22Rv1 (cell line): ENCODE results near the gene DAAM2.

ENCODE experiments used
- H3K27ac ChIP-seq: fragments of 450-650 bp; 2 replicates; pipeline ENCODE4 v1.5.1; 2017
- CTCF ChIP-seq: fragments of 450-650 bp; IDR thresholded peaks from 2 replicates; pipeline ENCODE4 v1.5.1; 2017; ENCODE audit warnings: mild to moderate bottlenecking
- ZFX ChIP-seq: fragments of 450-650 bp; IDR thresholded peaks from 2 replicates; pipeline ENCODE4 v1.6.1; 2017; ENCODE audit warnings: antibody characterized with exemption, borderline replicate concordance

DAAM2 gene

GRCh38 chr6:39941138-39941537 is 149.0 kb downstream of the DAAM2 start:
- TF ChIP-seq ZFX, result no peak
- TF ChIP-seq CTCF, result no peak
- H3K27ac ChIP-seq, result no peak overlapping the region

GRCh38 chr6:39941820-39942219 is 149.6 kb downstream of the DAAM2 start:
- TF ChIP-seq CTCF, result no peak
- no peak for TF ChIP-seq ZFX
- H3K27ac ChIP-seq, result no peak overlapping the region

- no peak overlapping the region for H3K27ac ChIP-seq
- TF ChIP-seq CTCF (no peak), ZFX (no peak)
Observed at GRCh38 chr6:39942903-39943580, 150.9 kb downstream of the DAAM2 start.

- no peak for TF ChIP-seq ZFX
- no peak for TF ChIP-seq CTCF
- no peak overlapping the region for H3K27ac ChIP-seq
Observed at GRCh38 chr6:39945626-39946025, 153.4 kb downstream of the DAAM2 start.

GRCh38 chr6:39947611-39948068 is 155.5 kb downstream of the DAAM2 start:
- no peak for TF ChIP-seq CTCF
- no peak for TF ChIP-seq ZFX

GRCh38 chr6:39948199-39948791 is 156.1 kb downstream of the DAAM2 start:
- no peak overlapping the region for H3K27ac ChIP-seq
- no peak for TF ChIP-seq ZFX
- TF ChIP-seq CTCF, result no peak

More at GRCh38 chr6:39947611-39948068, 155.5 kb downstream of the DAAM2 start:
- H3K27ac ChIP-seq, result no peak overlapping the region

- no peak for TF ChIP-seq ZFX
- TF ChIP-seq CTCF, result no peak
- H3K27ac ChIP-seq, result no peak overlapping the region
Observed at GRCh38 chr6:39950125-39950720, 158.0 kb downstream of the DAAM2 start.
